ENCODE data around the gene LRRTM3.

- TF ChIP-seq PRDM10 (tag by site-specific recombination; IDR thresholded peaks at IDR 0.05) = no peak
- TF ChIP-seq RBAK (tag by site-specific recombination; IDR thresholded peaks at IDR 0.05) = no peak
- TF ChIP-seq PBX3 (CRISPR knock-in tag; IDR thresholded peaks at IDR 0.05) = no peak
- TF ChIP-seq ZBTB17 (tag by site-specific recombination; IDR thresholded peaks at IDR 0.05) = no peak
- no peak for TF ChIP-seq CTCF (tag by site-specific recombination; IDR thresholded peaks at IDR 0.05)
- no peak for TF ChIP-seq KLF1 (tag by site-specific recombination; IDR thresholded peaks at IDR 0.05)
- no peak for TF ChIP-seq SALL2 (tag by site-specific recombination; IDR thresholded peaks at IDR 0.05; ENCODE audit: borderline replicate concordance)
- no peak for TF ChIP-seq ZNF175 (tag by site-specific recombination; IDR thresholded peaks at IDR 0.05)
- TF ChIP-seq ZBTB21 (tag by site-specific recombination; IDR thresholded peaks at IDR 0.05) = no peak
Measured at GRCh38 chr10:66928776-66929175, 2.9 kb downstream of the LRRTM3 start.

Measured in HEK293 (cell line).